ENCODE data around the gene DBP.
A peak's percentile ranks its signal among the peaks of the same experiment; 100 is the strongest.

Gene DBP

GRCh38 chr19:48672994-48673393 lies 35.8 kb upstream of the DBP start, which contains the start of gene NTN5:
NTN5 (minus strand) TSS chr19:48673017; CDS start chr19:48670986, 2,031 bp downstream.
- POLR2A ChIA-PET = no interaction called here
- no peak for DNase-seq (ENCODE audit: extremely low spot score)
- TF ChIP-seq CTCF (IDR thresholded peaks at IDR 0.05; ENCODE audit: control extremely low read depth, extremely low read depth, low read depth, missing control alignments) = no peak
- CTCF ChIA-PET = interaction anchor here (1.2 to 5.6 kb wide), 2 partner anchors 23 to 27 kb away, joined by 3 to 23 read pairs; partner anchors contain the start of gene CA11

- TF ChIP-seq CTCF (IDR thresholded peaks at IDR 0.05; ENCODE audit: control extremely low read depth, extremely low read depth, low read depth, missing control alignments) = no peak
- POLR2A ChIA-PET = no interaction called here
- CTCF ChIA-PET = no interaction called here
- peak; percentile 12 for DNase-seq (ENCODE audit: extremely low spot score)
Observed at GRCh38 chr19:48671446-48671995, 34.3 kb upstream of the DBP start.

- peak; percentile 4 for DNase-seq (ENCODE audit: extremely low spot score)
- POLR2A ChIA-PET = no interaction called here
Observed at GRCh38 chr19:48670699-48671445, 33.7 kb upstream of the DBP start.

GRCh38 chr19:48669903-48670668 lies 32.9 kb upstream of the DBP start:
- TF ChIP-seq CTCF (IDR thresholded peaks at IDR 0.05; ENCODE audit: control extremely low read depth, extremely low read depth, low read depth, missing control alignments) = no peak
- CTCF ChIA-PET = no interaction called here
- POLR2A ChIA-PET = no interaction called here
- DNase-seq (ENCODE audit: extremely low spot score) = peak; percentile 6

More at GRCh38 chr19:48670699-48671445, 33.7 kb upstream of the DBP start:
- CTCF ChIA-PET = no interaction called here
- TF ChIP-seq CTCF (IDR thresholded peaks at IDR 0.05; ENCODE audit: control extremely low read depth, extremely low read depth, low read depth, missing control alignments) = no peak

GRCh38 chr19:48668761-48669160 lies 31.6 kb upstream of the DBP start:
- ChIA-PET POLR2A (no interaction called here), CTCF (interaction anchor here (1.0 kb wide), 1 partner anchor 70 kb away, joined by 3 read pairs; no protein-coding TSS in a partner anchor)
- TF ChIP-seq CTCF (IDR thresholded peaks at IDR 0.05; ENCODE audit: control extremely low read depth, extremely low read depth, low read depth, missing control alignments) = no peak
- DNase-seq (ENCODE audit: extremely low spot score) = no peak

GRCh38 chr19:48668332-48668731 lies 31.2 kb upstream of the DBP start:
- DNase-seq (ENCODE audit: extremely low spot score) = no peak
- ChIA-PET POLR2A (no interaction called here), CTCF (interaction anchor here (1.0 kb wide), 1 partner anchor 70 kb away, joined by 3 read pairs; no protein-coding TSS in a partner anchor)
- no peak for TF ChIP-seq CTCF (IDR thresholded peaks at IDR 0.05; ENCODE audit: control extremely low read depth, extremely low read depth, low read depth, missing control alignments)
